Neural crest cell (in vitro differentiated cells): ENCODE measurements around the gene COL8A1. TPM values are rescaled to one million over a fixed set of nuclear protein-coding genes. Genes with fewer than 3 reads are reported as not detected.

Source experiments
- DNase-seq: peaks from one replicate; pipeline ENCODE4 v3.0.0; 2021; ENCODE audit warnings: low read depth, mixed read lengths, low spot score
- H3K27ac Mint-ChIP-seq: one replicate; pipeline ENCODE4 v1.8.0; 2021; ENCODE audit warnings: mild to moderate bottlenecking, mixed read lengths; ENCODE audit not compliant: unreplicated experiment
- H3K27me3 Mint-ChIP-seq: 2 replicates; pipeline ENCODE4 v1.8.0; 2021; ENCODE audit warnings: low read depth, mild to moderate bottlenecking, mixed read lengths
- H3K36me3 Mint-ChIP-seq: 2 replicates; pipeline ENCODE4 v1.8.0; 2021; ENCODE audit warnings: low read depth, mild to moderate bottlenecking, mixed read lengths
- H3K4me1 Mint-ChIP-seq: 2 replicates; pipeline ENCODE4 v1.8.0; 2021; ENCODE audit warnings: mixed read lengths
- H3K4me3 Mint-ChIP-seq: one replicate; pipeline ENCODE4 v1.8.0; 2021; ENCODE audit warnings: mild to moderate bottlenecking, mixed read lengths
- H3K9me3 Mint-ChIP-seq: 2 replicates; pipeline ENCODE4 v1.8.0; 2021; ENCODE audit warnings: mixed read lengths
- total RNA-seq: library from RNA; stranded (reverse); gene quantifications from 2 replicates; pipeline ENCODE4 v1.2.1, GENCODE V29; 2021
- TF ChIP-seq, protein P1 (sequence below): fragments of 200-600 bp; sonication (generic); conservative IDR thresholded peaks from 2 replicates; pipeline ENCODE4 v1.5.0; 2021; ENCODE audit warnings: antibody characterized with exemption, mild to moderate bottlenecking

COL8A1 gene
- total RNA-seq, 1 donor from 2014 or later: 0.28 TPM

DNA sequence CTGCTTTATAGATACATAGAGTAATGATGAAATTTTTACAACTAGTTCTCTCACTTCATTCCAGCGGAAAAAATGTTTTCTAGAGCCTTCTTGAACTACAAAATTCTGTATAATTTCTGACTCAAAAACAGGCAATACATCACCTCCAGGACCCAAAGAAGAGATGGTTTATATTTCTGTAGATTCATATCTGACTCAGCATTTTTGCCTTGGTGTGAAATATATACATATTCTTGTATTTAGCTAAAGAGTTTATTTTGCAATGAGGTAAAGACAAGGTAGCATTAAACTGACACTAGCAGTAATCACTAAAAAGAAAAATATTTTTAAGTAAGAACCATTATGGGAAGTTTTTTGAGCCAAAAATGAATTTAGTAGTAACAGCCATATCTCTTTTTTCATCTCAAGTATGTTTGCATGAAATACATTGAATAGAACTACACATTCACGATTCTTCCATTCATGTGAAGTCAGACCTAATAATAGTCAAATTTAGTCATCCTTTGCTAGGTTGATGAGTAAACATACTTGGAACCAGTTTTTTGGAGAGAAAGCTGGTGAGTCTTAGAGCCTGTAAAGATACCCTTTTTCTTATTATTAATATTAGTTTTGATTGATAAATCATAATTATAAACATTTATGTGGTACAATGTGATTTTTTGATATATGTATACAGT is 31.6 kb downstream of the COL8A1 start:
- TF ChIP-seq, protein P1, sequence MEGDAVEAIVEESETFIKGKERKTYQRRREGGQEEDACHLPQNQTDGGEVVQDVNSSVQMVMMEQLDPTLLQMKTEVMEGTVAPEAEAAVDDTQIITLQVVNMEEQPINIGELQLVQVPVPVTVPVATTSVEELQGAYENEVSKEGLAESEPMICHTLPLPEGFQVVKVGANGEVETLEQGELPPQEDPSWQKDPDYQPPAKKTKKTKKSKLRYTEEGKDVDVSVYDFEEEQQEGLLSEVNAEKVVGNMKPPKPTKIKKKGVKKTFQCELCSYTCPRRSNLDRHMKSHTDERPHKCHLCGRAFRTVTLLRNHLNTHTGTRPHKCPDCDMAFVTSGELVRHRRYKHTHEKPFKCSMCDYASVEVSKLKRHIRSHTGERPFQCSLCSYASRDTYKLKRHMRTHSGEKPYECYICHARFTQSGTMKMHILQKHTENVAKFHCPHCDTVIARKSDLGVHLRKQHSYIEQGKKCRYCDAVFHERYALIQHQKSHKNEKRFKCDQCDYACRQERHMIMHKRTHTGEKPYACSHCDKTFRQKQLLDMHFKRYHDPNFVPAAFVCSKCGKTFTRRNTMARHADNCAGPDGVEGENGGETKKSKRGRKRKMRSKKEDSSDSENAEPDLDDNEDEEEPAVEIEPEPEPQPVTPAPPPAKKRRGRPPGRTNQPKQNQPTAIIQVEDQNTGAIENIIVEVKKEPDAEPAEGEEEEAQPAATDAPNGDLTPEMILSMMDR: no peak
- Mint-ChIP-seq H3K4me1 (peaks cover 20% of the 10 kb centered on the region), H3K4me3 (no peak overlapping the region), H3K27me3 (no peaks in the 10 kb centered on the region), H3K27ac (no peak overlapping the region), H3K9me3 (peaks cover 4% of the 10 kb centered on the region), H3K36me3 (no peaks in the 10 kb centered on the region)
- no peak for DNase-seq

DNA sequence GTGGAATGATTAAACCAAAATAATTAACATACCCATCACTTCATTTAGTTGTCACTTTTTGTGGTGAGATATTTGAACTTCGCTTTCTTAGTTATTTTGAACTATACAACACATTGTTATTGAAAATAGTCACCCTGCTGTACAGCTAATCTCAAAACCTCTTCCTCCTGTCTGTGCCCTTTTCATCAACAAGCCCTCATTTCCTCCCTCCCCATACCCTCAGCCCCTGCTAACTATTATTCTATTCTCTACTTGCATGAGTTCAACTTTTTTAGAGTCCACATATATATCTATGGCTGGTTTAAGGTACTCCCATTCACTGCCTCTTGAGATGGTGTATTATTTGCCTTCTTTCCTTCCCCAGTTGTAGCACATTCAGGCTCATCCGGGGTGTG is 32.2 kb downstream of the COL8A1 start:
- H3K27ac Mint-ChIP-seq: no peak overlapping the region
- no peaks in the 10 kb centered on the region for H3K36me3 Mint-ChIP-seq
- H3K4me1 Mint-ChIP-seq: peaks cover 16% of the 10 kb centered on the region
- H3K27me3 Mint-ChIP-seq: no peaks in the 10 kb centered on the region
- no peak for DNase-seq
- H3K4me3 Mint-ChIP-seq: no peak overlapping the region
- TF ChIP-seq, protein P1: no peak
- peaks cover 4% of the 10 kb centered on the region for H3K9me3 Mint-ChIP-seq

DNA sequence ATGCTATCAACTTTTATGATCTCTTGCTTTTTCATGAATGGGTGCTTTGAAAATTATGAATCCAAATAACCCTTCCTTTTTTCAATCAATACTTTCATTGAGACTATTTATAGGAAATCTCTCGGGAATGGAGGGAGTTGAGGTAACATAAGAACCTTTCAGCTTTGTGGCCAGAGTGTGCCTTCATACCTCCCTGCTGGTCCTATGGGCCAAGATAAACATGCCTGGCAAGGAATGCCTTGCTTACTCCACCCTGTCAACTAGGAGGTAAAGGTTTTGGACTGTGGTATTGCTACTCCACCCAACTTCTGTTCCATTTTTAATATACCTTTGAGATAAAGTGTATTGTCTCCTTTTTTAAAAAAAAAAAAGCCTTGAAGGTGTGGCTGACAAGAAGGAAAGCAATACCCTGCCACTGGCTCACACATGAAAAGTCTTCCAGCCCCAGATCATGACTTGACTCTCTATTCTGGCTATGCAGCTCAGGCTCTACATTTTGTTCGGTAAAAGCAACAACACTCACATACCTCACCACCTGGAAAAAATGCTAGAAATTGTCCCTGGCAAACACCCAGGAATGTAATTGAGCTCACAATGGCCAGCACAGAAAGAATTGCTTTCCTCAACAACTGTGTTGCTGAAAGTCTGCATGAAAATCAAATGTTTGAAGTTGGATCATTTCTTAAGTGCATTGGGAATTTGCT is 35.8 kb downstream of the COL8A1 start:
- no peaks in the 10 kb centered on the region for H3K36me3 Mint-ChIP-seq
- no peak overlapping the region for H3K27ac Mint-ChIP-seq
- DNase-seq: no peak
- H3K9me3 Mint-ChIP-seq: peaks cover 6% of the 10 kb centered on the region
- no peaks in the 10 kb centered on the region for H3K27me3 Mint-ChIP-seq
- H3K4me3 Mint-ChIP-seq: no peak overlapping the region
- peaks cover 18% of the 10 kb centered on the region for H3K4me1 Mint-ChIP-seq
- TF ChIP-seq, protein P1: no peak

DNA sequence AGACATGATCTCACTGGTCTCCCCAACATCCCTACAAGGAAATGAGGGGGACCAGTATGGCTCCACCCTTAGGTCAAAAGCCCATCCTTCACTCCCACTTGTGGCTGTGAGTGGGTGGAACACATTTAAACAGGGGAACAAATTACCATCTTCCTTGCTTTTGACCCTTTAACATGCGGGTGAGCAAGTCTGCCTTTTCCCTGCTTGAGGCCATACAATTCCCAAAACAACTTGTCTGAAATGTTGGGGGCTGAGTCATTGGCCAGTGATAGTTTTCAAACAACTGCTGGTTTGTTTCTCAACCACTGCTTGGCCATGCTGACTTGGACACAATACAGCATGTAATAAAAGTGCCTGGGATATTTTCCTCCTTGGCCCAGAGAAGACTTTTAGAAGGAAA is 39.6 kb downstream of the COL8A1 start:
- H3K9me3 Mint-ChIP-seq: peaks cover 5% of the 10 kb centered on the region

DNA sequence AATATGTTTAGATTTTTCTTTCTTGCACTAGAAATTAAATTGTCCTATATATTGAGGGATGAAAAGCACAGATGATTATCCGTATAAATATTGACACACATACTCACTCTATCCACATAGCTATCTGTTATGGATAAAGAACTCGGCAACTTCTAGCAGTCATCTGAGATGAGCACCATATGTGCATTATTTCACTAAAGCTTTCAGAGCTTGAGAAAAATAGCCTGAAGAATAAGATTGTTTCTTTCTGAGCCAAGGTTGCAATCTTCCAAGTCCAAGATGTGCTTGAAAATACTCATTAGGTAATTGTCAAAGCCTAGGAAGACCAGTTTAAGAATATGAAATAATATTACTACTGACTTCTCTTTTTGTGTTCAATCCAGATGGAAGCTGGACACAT is 40.5 kb downstream of the COL8A1 start:
- H3K27me3 Mint-ChIP-seq: no peaks in the 10 kb centered on the region
- H3K36me3 Mint-ChIP-seq: no peaks in the 10 kb centered on the region
- peaks cover 5% of the 10 kb centered on the region for H3K9me3 Mint-ChIP-seq
- H3K4me1 Mint-ChIP-seq: peaks cover 7% of the 10 kb centered on the region
- no peak overlapping the region for H3K4me3 Mint-ChIP-seq
- TF ChIP-seq, protein P1: no peak
- no peak for DNase-seq
- H3K27ac Mint-ChIP-seq: no peak overlapping the region

More for the DNA sequence above, 39.6 kb downstream of the COL8A1 start:
- DNase-seq: no peak
- H3K4me3 Mint-ChIP-seq: no peak overlapping the region
- no peaks in the 10 kb centered on the region for H3K27me3 Mint-ChIP-seq
- TF ChIP-seq, protein P1: no peak
- H3K27ac Mint-ChIP-seq: no peak overlapping the region
- no peaks in the 10 kb centered on the region for H3K36me3 Mint-ChIP-seq
- peaks cover 7% of the 10 kb centered on the region for H3K4me1 Mint-ChIP-seq
